Smooth muscle cell (in vitro differentiated cells): ENCODE measurements around the gene RAB4A. TPM values are rescaled to one million over a fixed set of nuclear protein-coding genes. Genes with fewer than 3 reads are reported as not detected.

Experiments used
- DNase-seq: peaks from one replicate; lab custom pipeline; 2025; ENCODE audit not compliant: unreplicated experiment; lab: John Stamatoyannopoulos, UW
- H2AFZ ChIP-seq: fragments of 200-600 bp; sonication (generic); 2 replicates; pipeline ENCODE4 v1.6.0; 2016; ENCODE audit warnings: antibody characterized with exemption, low read depth, mild to moderate bottlenecking
- H3F3A ChIP-seq: fragments of 200-600 bp; sonication (generic); 2 replicates; pipeline ENCODE4 v1.6.0; 2017; ENCODE audit warnings: antibody characterized with exemption, low read depth
- H3K27ac ChIP-seq: fragments of 200-600 bp; sonication (generic); 2 replicates; pipeline ENCODE4 v1.5.1; 2016; ENCODE audit warnings: low read depth, mild to moderate bottlenecking
- H3K27me3 ChIP-seq: fragments of 200-600 bp; sonication (generic); 2 replicates; pipeline ENCODE4 v1.6.1; 2016; ENCODE audit warnings: low read depth, mild to moderate bottlenecking
- H3K36me3 ChIP-seq: fragments of 200-600 bp; sonication (generic); 2 replicates; pipeline ENCODE4 v1.5.1; 2016; ENCODE audit warnings: low read depth
- H3K4me1 ChIP-seq: fragments of 200-600 bp; sonication (generic); 2 replicates; pipeline ENCODE4 v1.5.1; 2016; ENCODE audit warnings: low read depth
- H3K4me2 ChIP-seq: fragments of 200-600 bp; sonication (generic); 2 replicates; pipeline ENCODE4 v1.6.0; 2016; ENCODE audit warnings: mild to moderate bottlenecking
- H3K4me3 ChIP-seq: fragments of 200-600 bp; sonication (generic); 2 replicates; pipeline ENCODE4 v1.5.1; 2016; ENCODE audit warnings: mild to moderate bottlenecking
- H3K79me2 ChIP-seq: fragments of 200-600 bp; sonication (generic); 2 replicates; pipeline ENCODE4 v1.6.0; 2016; ENCODE audit warnings: low read depth, mild to moderate bottlenecking
- H3K9ac ChIP-seq: fragments of 200-600 bp; sonication (generic); 2 replicates; pipeline ENCODE4 v1.6.0; 2016; ENCODE audit warnings: low read depth
- H3K9me3 ChIP-seq: fragments of 200-600 bp; sonication (generic); replicated peaks from 2 replicates; pipeline ENCODE4 v1.5.1; 2016; ENCODE audit warnings: low read depth
- H4K20me1 ChIP-seq: fragments of 200-600 bp; sonication (generic); 2 replicates; pipeline ENCODE4 v1.6.0; 2016; ENCODE audit warnings: low read depth
- WGBS: methylation state at CpG from one replicate; pipeline ENCODE4 v1.1.7; 2016; ENCODE audit warnings: low lambda C conversion rate; 5-methylcytosine and 5-hydroxymethylcytosine counted together
- polyA plus RNA-seq: library from polyadenylated mRNA; unstranded; fragments of >200 nt; fragmentation: Nextera tagmentation; extraction: Ambion mirVana; gene quantifications from 2 replicates; pipeline ENCODE4 v1.2.1, GENCODE V29; 2016
- total RNA-seq: library from RNA; depleted of rRNA; stranded (reverse); fragments of >200 nt; gene quantifications from 2 replicates; pipeline ENCODE4 v1.2.3, GENCODE V29; 2014
- TF ChIP-seq, protein P1 (sequence below): fragments of 200-600 bp; sonication (generic); IDR thresholded peaks from 2 replicates; pipeline ENCODE4 v1.5.1; 2017; ENCODE audit warnings: borderline replicate concordance, mild to moderate bottlenecking, antibody characterized with exemption; ENCODE audit not compliant: insufficient read depth, poor library complexity, severe bottlenecking

Gene RAB4A
- total and polyA plus RNA-seq, 2 experiments from 2014 or later, result 43.9 to 52.7 TPM

DNA sequence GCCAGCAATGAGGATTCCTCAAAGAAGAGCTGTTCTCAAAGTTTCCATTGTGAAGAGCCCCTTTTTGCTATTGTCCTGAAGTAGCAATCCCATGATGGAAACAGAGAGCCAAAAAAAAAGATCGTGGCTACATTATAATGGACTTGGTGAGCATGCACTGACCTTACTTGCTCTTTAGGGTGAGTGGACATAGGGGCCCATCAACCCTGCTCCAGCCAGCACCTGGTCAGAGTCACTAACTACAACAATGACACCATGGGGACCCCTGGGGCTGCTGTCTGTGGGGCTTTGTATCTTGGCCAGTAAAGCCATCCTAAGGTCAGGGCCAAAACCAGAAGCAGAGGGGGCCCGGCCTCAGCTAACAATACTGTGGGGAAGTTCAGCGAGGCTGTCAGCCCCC is 30.4 kb upstream of the RAB4A start:
- WGBS, result 92% methylated on average over 3 of the region's 3 CpGs
- H3K36me3 ChIP-seq, result no peaks in the 10 kb centered on the region

GRCh38 chr1:229241390-229241789 is 29.5 kb upstream of the RAB4A start:
- WGBS, result 95% methylated on average over 4 of the region's 4 CpGs
- Histone ChIP-seq H3K79me2 (no peaks in the 10 kb centered on the region), H3K4me3 (no peak overlapping the region), H3K9ac (no peak overlapping the region), H3K4me1 (peaks cover 10% of the 10 kb centered on the region), H3K9me3 (no peaks in the 10 kb centered on the region), H2AFZ (no peak overlapping the region), H3K36me3 (no peaks in the 10 kb centered on the region), H3F3A (no peaks in the 10 kb centered on the region), H3K27me3 (no peaks in the 10 kb centered on the region), H4K20me1 (no peaks in the 10 kb centered on the region), H3K27ac (no peak overlapping the region), H3K4me2 (no peak overlapping the region)
- TF ChIP-seq, protein P1, sequence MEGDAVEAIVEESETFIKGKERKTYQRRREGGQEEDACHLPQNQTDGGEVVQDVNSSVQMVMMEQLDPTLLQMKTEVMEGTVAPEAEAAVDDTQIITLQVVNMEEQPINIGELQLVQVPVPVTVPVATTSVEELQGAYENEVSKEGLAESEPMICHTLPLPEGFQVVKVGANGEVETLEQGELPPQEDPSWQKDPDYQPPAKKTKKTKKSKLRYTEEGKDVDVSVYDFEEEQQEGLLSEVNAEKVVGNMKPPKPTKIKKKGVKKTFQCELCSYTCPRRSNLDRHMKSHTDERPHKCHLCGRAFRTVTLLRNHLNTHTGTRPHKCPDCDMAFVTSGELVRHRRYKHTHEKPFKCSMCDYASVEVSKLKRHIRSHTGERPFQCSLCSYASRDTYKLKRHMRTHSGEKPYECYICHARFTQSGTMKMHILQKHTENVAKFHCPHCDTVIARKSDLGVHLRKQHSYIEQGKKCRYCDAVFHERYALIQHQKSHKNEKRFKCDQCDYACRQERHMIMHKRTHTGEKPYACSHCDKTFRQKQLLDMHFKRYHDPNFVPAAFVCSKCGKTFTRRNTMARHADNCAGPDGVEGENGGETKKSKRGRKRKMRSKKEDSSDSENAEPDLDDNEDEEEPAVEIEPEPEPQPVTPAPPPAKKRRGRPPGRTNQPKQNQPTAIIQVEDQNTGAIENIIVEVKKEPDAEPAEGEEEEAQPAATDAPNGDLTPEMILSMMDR, result no peak
- no peak for DNase-seq

More for the DNA sequence above, 30.4 kb upstream of the RAB4A start:
- no peak overlapping the region for H3K4me3 ChIP-seq
- H3K9ac ChIP-seq, result no peak overlapping the region
- H3K4me2 ChIP-seq, result no peak overlapping the region
- no peaks in the 10 kb centered on the region for H4K20me1 ChIP-seq
- H3K4me1 ChIP-seq, result peaks cover 10% of the 10 kb centered on the region
- H3K79me2 ChIP-seq, result no peaks in the 10 kb centered on the region
- H3K27me3 ChIP-seq, result no peaks in the 10 kb centered on the region
- TF ChIP-seq, protein P1, result no peak
- H3K9me3 ChIP-seq, result no peaks in the 10 kb centered on the region
- H3K27ac ChIP-seq, result no peak overlapping the region
- no peak overlapping the region for H2AFZ ChIP-seq
- no peaks in the 10 kb centered on the region for H3F3A ChIP-seq
- DNase-seq, result no peak

GRCh38 chr1:229243638-229244037 is 27.3 kb upstream of the RAB4A start:
- Histone ChIP-seq H2AFZ (no peak overlapping the region), H3F3A (no peaks in the 10 kb centered on the region), H3K79me2 (no peaks in the 10 kb centered on the region), H4K20me1 (no peaks in the 10 kb centered on the region), H3K9me3 (no peaks in the 10 kb centered on the region), H3K36me3 (no peaks in the 10 kb centered on the region), H3K9ac (no peak overlapping the region), H3K4me2 (no peak overlapping the region), H3K4me1 (peaks cover under 1% of the 10 kb centered on the region), H3K27ac (no peak overlapping the region), H3K27me3 (no peaks in the 10 kb centered on the region), H3K4me3 (no peak overlapping the region)
- DNase-seq, result no peak
- TF ChIP-seq, protein P1, result no peak
- 92% methylated on average over 4 of the region's 4 CpGs for WGBS

DNA sequence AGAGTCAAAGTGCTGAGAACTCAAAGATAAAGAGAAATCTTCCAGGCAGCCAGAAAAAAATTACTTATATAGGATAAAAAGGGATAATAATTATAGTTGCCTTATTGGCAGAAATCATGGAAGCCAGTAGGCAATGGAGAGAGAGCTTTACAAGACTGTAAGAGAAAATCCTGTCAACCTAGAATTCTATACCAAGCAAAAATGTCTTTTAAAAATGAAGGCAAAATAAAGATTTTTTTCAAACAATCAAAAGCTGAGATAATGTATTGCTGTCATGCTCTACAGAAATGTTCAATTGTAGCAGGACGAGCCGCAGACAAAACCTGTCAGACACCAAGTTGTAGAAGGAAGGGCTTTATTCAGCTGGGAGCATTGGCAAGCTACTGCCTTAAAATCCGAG is 26.8 kb upstream of the RAB4A start:
- H3K4me3 ChIP-seq, result no peak overlapping the region
- no peaks in the 10 kb centered on the region for H3K36me3 ChIP-seq
- no peak overlapping the region for H3K27ac ChIP-seq
- no peak for DNase-seq
- no peaks in the 10 kb centered on the region for H3K9me3 ChIP-seq
- no peaks in the 10 kb centered on the region for H3K27me3 ChIP-seq
- no peaks in the 10 kb centered on the region for H4K20me1 ChIP-seq
- no peak overlapping the region for H2AFZ ChIP-seq
- no peaks in the 10 kb centered on the region for H3K79me2 ChIP-seq
- no peaks in the 10 kb centered on the region for H3F3A ChIP-seq
- WGBS, result 98% methylated on average over 3 of the region's 3 CpGs
- H3K4me1 ChIP-seq, result no peaks in the 10 kb centered on the region
- H3K4me2 ChIP-seq, result no peak overlapping the region
- TF ChIP-seq, protein P1, result no peak
- no peak overlapping the region for H3K9ac ChIP-seq
